Muscle of arm (tissue), 12 donors: ENCODE results near the gene FHDC1. TPM values are rescaled to one million over a fixed set of nuclear protein-coding genes. Genes with fewer than 3 reads are reported as not detected.

Experiments
- DNase-seq: peaks from one replicate; pipeline ENCODE4 v3.0.0-alpha.2; 2013
- polyA plus RNA-seq, 12 donors: library from polyadenylated mRNA; unstranded; fragments of 120-200 nt; gene quantifications; one replicate each; pipeline ENCODE4 v1.2.1, GENCODE V29; 2013; ENCODE audit not compliant: insufficient read length in 12 of 12

Gene FHDC1
- polyA plus RNA-seq, 12 donors: 4.7 to 20.4 (median 7.3) TPM; not detected in 1

GRCh38 chr4:152935143-152935542 is 980 bp upstream of the FHDC1 start:
- DNase-seq: no peak

- peak; percentile 56 for DNase-seq
Observed at GRCh38 chr4:152936446-152937335, 568 bp downstream of the FHDC1 start.

- DNase-seq: peak; percentile 81
Observed at GRCh38 chr4:152937336-152938236, 1.5 kb downstream of the FHDC1 start.

GRCh38 chr4:152938237-152938947 is 2.3 kb downstream of the FHDC1 start:
- no peak for DNase-seq

- DNase-seq: no peak
Observed at GRCh38 chr4:152939621-152940020, 3.5 kb downstream of the FHDC1 start.

- no peak for DNase-seq
Observed at GRCh38 chr4:152940461-152940860, 4.3 kb downstream of the FHDC1 start.

GRCh38 chr4:152941411-152941810 is 5.3 kb downstream of the FHDC1 start:
- no peak for DNase-seq

GRCh38 chr4:152942346-152942745 is 6.2 kb downstream of the FHDC1 start:
- DNase-seq: no peak

- peak; percentile 85 for DNase-seq
Observed at GRCh38 chr4:152943672-152944071, 7.5 kb downstream of the FHDC1 start.

GRCh38 chr4:152944666-152945320 is 8.7 kb downstream of the FHDC1 start:
- DNase-seq: no peak

- no peak for DNase-seq
Observed at GRCh38 chr4:152945639-152946038, 9.5 kb downstream of the FHDC1 start.

- no peak for DNase-seq
Observed at GRCh38 chr4:152946446-152946845, 10.3 kb downstream of the FHDC1 start.

GRCh38 chr4:152947311-152947710 is 11.2 kb downstream of the FHDC1 start:
- no peak for DNase-seq

GRCh38 chr4:152949930-152950329 is 13.8 kb downstream of the FHDC1 start:
- DNase-seq: no peak

GRCh38 chr4:152950402-152951274 is 14.5 kb downstream of the FHDC1 start:
- no peak for DNase-seq

- DNase-seq: no peak
Observed at GRCh38 chr4:152951348-152951747, 15.2 kb downstream of the FHDC1 start.

GRCh38 chr4:152953514-152953913 is 17.4 kb downstream of the FHDC1 start:
- DNase-seq: no peak

GRCh38 chr4:152954741-152955140 is 18.6 kb downstream of the FHDC1 start:
- no peak for DNase-seq

- no peak for DNase-seq
Observed at GRCh38 chr4:152956147-152956546, 20.0 kb downstream of the FHDC1 start.
